HL-60 (cell line): ENCODE measurements around the gene SNTG2.

Experiments
- DNase-seq, 2 experiments: peaks; one replicate each; pipeline ENCODE4 v3.0.0-alpha.2; 2010 to 2020; ENCODE audit warnings: low read depth in 1 of 2, low spot score in 1 of 2
- H3K27ac ChIP-seq: fragments of 250-450 bp; sonication (Bioruptor Pico); replicated peaks from 2 replicates; pipeline ENCODE4 v1.5.1; 2020; ENCODE audit warnings: mild to moderate bottlenecking, moderate library complexity
- H3K27me3 ChIP-seq: fragments of 250-450 bp; sonication (Bioruptor Pico); 2 replicates; pipeline ENCODE4 v1.5.1; 2021; ENCODE audit warnings: mild to moderate bottlenecking, moderate library complexity; ENCODE audit not compliant: insufficient read depth, poor library complexity, severe bottlenecking
- H3K4me3 ChIP-seq: replicated peaks from 2 replicates; pipeline ENCODE4 v1.5.1; 2011; ENCODE audit warnings: mild to moderate bottlenecking, control low read depth, low read length; ENCODE audit not compliant: insufficient read depth
- CTCF ChIP-seq: IDR thresholded peaks from one replicate; pipeline ENCODE4 v1.5.1; 2011; ENCODE audit warnings: low read length, control low read depth, inconsistent platforms; ENCODE audit not compliant: insufficient read depth
- GABPA ChIP-seq: IDR thresholded peaks from 2 replicates; pipeline ENCODE4 v1.6.1; 2012; ENCODE audit warnings: low read depth
- POLR2AphosphoS5 ChIP-seq: IDR thresholded peaks from 2 replicates; pipeline ENCODE4 v1.6.1; 2012; ENCODE audit warnings: low read depth
- REST ChIP-seq: IDR thresholded peaks from 2 replicates; pipeline ENCODE4 v1.6.1; 2012; ENCODE audit warnings: low read depth; ENCODE audit not compliant: insufficient replicate concordance
- SPI1 ChIP-seq: IDR thresholded peaks from 2 replicates; pipeline ENCODE4 v1.6.1; 2012; ENCODE audit warnings: low read depth, mild to moderate bottlenecking, borderline replicate concordance

Gene SNTG2

GRCh38 chr2:1079873-1080799 is 129.5 kb downstream of the SNTG2 start:
- no peak for TF ChIP-seq CTCF
- no peak for TF ChIP-seq POLR2AphosphoS5
- TF ChIP-seq SPI1: no peak
- no peak for TF ChIP-seq GABPA
- TF ChIP-seq REST: no peak
- DNase-seq: no peak
- no peak overlapping the region for H3K27ac ChIP-seq
- H3K27me3 ChIP-seq: no peaks in the 10 kb centered on the region
- no peak overlapping the region for H3K4me3 ChIP-seq

GRCh38 chr2:1081451-1082225 is 131.0 kb downstream of the SNTG2 start:
- no peak overlapping the region for H3K27ac ChIP-seq
- H3K4me3 ChIP-seq: no peak overlapping the region
- no peaks in the 10 kb centered on the region for H3K27me3 ChIP-seq
- no peak for DNase-seq
- TF ChIP-seq REST (no peak), SPI1 (no peak), GABPA (no peak), POLR2AphosphoS5 (no peak), CTCF (no peak)

GRCh38 chr2:1082456-1083205 is 132.0 kb downstream of the SNTG2 start:
- DNase-seq: no peak
- no peak overlapping the region for H3K27ac ChIP-seq

More at GRCh38 chr2:1082456-1083205, 132.0 kb downstream of the SNTG2 start:
- TF ChIP-seq POLR2AphosphoS5 (no peak), SPI1 (no peak), GABPA (no peak), CTCF (no peak), REST (no peak)
- H3K4me3 ChIP-seq: no peak overlapping the region
- no peaks in the 10 kb centered on the region for H3K27me3 ChIP-seq
